ENCODE measurements around the gene CAMTA1.

The CAMTA1 gene

DNA sequence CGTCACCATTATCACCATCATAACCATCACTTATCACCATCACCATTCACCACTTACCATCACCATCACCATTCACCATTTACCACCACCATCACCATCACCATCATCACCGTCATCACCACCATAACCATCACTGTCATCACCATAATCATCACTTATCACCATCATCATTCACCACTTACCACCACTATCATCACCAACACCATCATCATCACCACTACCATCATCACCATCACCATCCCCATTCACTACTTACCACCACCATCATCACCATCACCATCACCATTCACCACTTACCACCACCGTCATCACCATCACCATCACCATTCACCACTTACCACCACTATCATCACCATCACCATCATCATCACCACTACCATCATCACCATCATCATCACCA is 151.8 kb downstream of the CAMTA1 start:
- TF ChIP-seq, protein P1, sequence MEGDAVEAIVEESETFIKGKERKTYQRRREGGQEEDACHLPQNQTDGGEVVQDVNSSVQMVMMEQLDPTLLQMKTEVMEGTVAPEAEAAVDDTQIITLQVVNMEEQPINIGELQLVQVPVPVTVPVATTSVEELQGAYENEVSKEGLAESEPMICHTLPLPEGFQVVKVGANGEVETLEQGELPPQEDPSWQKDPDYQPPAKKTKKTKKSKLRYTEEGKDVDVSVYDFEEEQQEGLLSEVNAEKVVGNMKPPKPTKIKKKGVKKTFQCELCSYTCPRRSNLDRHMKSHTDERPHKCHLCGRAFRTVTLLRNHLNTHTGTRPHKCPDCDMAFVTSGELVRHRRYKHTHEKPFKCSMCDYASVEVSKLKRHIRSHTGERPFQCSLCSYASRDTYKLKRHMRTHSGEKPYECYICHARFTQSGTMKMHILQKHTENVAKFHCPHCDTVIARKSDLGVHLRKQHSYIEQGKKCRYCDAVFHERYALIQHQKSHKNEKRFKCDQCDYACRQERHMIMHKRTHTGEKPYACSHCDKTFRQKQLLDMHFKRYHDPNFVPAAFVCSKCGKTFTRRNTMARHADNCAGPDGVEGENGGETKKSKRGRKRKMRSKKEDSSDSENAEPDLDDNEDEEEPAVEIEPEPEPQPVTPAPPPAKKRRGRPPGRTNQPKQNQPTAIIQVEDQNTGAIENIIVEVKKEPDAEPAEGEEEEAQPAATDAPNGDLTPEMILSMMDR (IDR thresholded peaks at IDR 0.05; ENCODE audit: insufficient read depth, missing control alignments), result no peak
- DNase-seq (ENCODE audit: insufficient read length, low spot score), result no peak
- no peak for FAIRE-seq

DNA sequence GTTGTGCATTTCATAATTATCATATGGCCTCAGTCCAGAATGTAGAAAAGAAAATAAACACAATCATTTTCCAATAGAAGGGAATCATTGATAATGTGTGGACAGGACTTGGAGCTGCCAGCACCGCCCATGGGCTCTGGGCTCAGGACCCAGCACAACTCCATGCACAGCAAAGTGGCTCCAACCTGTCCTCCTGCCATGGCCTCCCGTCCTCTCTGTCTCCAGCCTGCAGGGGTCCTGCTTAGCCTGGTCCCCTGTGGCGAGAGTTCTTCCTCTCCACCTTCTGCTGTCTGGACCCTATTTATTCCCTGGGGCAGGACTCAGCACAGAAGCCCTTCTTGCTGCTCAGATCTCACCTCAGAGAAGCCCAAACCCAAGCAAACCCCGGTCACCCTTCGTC is 154.1 kb downstream of the CAMTA1 start:
- TF ChIP-seq, protein P1 (IDR thresholded peaks at IDR 0.05; ENCODE audit: insufficient read depth, missing control alignments), result no peak
- DNase-seq (ENCODE audit: insufficient read length, low spot score), result no peak
- FAIRE-seq, result no peak

DNA sequence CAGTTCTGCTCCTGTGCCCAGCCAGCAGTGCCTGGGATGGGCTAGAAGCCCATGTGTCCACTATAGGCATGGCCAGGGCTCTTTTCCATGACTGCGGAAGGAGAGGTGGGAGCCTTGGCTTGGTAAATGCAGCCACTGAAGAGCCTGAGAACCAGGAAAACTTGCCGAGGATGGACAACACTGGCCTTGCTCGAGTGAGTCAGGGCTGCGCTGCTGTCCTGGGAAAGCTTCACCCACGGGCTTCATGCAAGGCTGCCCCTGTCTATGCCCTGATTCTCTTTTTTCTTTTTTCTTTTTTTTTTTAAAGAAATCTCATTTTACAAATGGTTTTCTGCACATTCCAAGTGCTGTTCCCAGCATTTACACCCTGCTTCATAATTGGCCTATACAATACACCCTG is 156.5 kb downstream of the CAMTA1 start:
- FAIRE-seq (no peak), DNase-seq (ENCODE audit: insufficient read length, low spot score) (no peak)
- TF ChIP-seq, protein P1 (IDR thresholded peaks at IDR 0.05; ENCODE audit: insufficient read depth, missing control alignments), result no peak

DNA sequence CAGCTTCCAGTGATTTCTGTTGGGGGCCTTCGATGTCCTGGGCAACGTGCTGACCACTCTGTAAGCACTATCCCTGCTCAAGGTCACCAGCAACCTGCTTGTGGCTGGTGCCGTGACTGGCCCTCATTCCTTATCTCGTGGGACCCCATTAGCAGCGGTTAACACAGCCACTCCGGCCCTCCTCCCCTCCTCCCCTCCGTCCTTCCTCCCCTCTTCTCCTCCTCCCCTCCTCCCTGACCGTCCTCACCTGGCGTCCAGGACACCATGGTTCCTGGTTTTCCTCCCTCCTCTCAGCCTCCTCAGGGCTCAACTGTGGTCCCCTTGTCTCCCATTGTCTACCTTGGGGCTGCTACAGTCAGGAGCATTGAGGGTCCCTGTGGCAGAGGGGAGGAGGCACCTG is 157.7 kb downstream of the CAMTA1 start:
- no peak for FAIRE-seq
- TF ChIP-seq, protein P1 (IDR thresholded peaks at IDR 0.05; ENCODE audit: insufficient read depth, missing control alignments), result no peak
- no peak for DNase-seq (ENCODE audit: insufficient read length, low spot score)

DNA sequence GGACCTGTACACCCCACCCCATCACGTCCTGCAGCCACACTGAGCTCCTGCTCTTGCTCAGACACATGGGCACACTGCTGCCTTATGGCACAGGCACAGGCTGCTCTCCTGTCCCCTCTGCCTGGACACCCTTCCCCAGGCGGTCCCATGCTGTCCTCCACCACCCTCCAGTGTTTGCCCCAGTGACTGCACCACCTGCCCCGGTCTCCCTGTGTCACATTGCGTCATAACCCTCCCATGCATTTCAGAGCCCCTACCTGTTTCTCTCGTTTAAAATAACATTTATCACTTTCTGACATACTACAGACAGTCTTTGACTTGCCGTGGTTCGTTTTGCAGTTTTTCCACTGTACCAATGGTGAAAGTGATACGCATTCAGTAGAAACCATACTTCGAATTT is 159.2 kb downstream of the CAMTA1 start:
- TF ChIP-seq, protein P1 (IDR thresholded peaks at IDR 0.05; ENCODE audit: insufficient read depth, missing control alignments), result no peak
- no peak for DNase-seq (ENCODE audit: insufficient read length, low spot score)
- no peak for FAIRE-seq

DNA sequence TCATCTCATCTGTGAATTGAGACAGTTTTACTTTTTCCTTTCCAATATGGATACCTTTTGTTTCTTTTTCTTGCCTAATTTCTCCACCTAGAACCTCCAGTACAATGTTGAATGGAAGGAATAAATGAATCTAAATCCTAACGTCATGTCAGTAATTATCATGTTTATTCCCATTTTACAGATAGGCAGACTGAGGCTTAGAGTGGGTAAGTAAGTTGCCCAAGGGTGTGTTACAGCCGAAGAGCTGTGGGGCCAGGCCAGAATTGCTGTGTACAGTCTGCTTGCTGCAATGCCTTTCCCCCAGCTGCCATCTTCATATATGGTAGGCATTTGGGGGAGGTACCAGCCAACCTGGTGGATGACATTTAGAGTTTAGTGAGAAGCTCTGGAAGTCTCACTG is 162.7 kb downstream of the CAMTA1 start:
- DNase-seq (ENCODE audit: insufficient read length, low spot score), result no peak
- TF ChIP-seq, protein P1 (IDR thresholded peaks at IDR 0.05; ENCODE audit: insufficient read depth, missing control alignments), result no peak
- FAIRE-seq, result no peak

DNA sequence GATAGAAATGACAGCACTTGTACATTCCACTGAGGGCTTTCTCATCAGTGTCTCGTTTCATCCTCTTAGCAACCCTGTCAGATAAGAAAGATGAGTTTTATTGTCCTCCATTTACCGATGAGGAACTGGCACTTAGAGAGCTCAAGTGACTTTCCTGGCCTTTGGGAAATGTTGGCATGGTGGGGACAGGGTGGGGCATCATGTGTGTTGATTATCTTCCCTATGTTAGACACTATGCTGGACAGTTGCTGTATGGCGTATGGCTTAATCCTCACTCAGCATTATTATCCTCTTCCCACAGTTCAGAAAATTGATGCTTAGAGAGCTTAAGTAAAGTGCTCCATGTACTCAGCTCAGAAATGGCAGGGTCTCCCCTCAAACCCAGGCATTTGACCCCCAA is 163.2 kb downstream of the CAMTA1 start:
- FAIRE-seq (peak; percentile 41), DNase-seq (ENCODE audit: insufficient read length, low spot score) (no peak)
- TF ChIP-seq, protein P1 (IDR thresholded peaks at IDR 0.05; ENCODE audit: insufficient read depth, missing control alignments), result no peak
